Karpas-422 (cell line): ENCODE measurements around the gene C22orf23. TPM values are rescaled to one million over a fixed set of nuclear protein-coding genes. Genes with fewer than 3 reads are reported as not detected.

Experiments
- DNase-seq: peaks from one replicate; pipeline ENCODE4 v3.0.0-alpha.2; 2015
- H2AFZ ChIP-seq: fragments of 200-600 bp; sonication (generic); 2 replicates; pipeline ENCODE4 v1.6.1; 2014; ENCODE audit warnings: antibody characterized with exemption, low read length, mixed read lengths
- H3K27ac ChIP-seq: fragments of 200-600 bp; sonication (generic); 2 replicates; pipeline ENCODE4 v1.5.1; 2014; ENCODE audit warnings: mild to moderate bottlenecking, low read length, moderate library complexity
- H3K27me3 ChIP-seq: fragments of 200-600 bp; sonication (generic); 2 replicates; pipeline ENCODE4 v1.6.1; 2014; ENCODE audit warnings: low read length, mixed read lengths
- H3K36me3 ChIP-seq: fragments of 200-600 bp; sonication (generic); 2 replicates; pipeline ENCODE4 v1.6.1; 2014; ENCODE audit warnings: low read length, mixed read lengths; ENCODE audit not compliant: insufficient read depth
- H3K4me1 ChIP-seq: fragments of 200-600 bp; sonication (generic); 2 replicates; pipeline ENCODE4 v1.6.1; 2014; ENCODE audit warnings: mild to moderate bottlenecking, low read length, mixed read lengths
- H3K4me2 ChIP-seq: fragments of 200-600 bp; sonication (generic); 2 replicates; pipeline ENCODE4 v1.6.1; 2014; ENCODE audit warnings: low read length, low read depth, mild to moderate bottlenecking; ENCODE audit not compliant: poor library complexity, severe bottlenecking
- H3K4me3 ChIP-seq: fragments of 200-600 bp; sonication (generic); 2 replicates; pipeline ENCODE4 v1.5.1; 2014; ENCODE audit warnings: mild to moderate bottlenecking, antibody characterized with exemption, low read length, mixed read lengths
- H3K79me2 ChIP-seq: fragments of 200-600 bp; sonication (generic); 2 replicates; pipeline ENCODE4 v1.6.1; 2014; ENCODE audit warnings: mild to moderate bottlenecking, low read length, mixed read lengths
- H3K9ac ChIP-seq: fragments of 200-600 bp; sonication (generic); 2 replicates; pipeline ENCODE4 v1.6.0; 2014; ENCODE audit warnings: low read length
- H3K9me2 ChIP-seq: fragments of 200-600 bp; sonication (generic), shearing (Covaris generic); replicated peaks from 2 replicates; pipeline ENCODE4 v1.6.0; 2014; ENCODE audit warnings: mild to moderate bottlenecking, low read length, moderate library complexity; ENCODE audit not compliant: insufficient read depth
- H3K9me3 ChIP-seq: fragments of 300-700, 200-600 bp; sonication (generic); 2 replicates; pipeline ENCODE4 v1.6.1; 2014; ENCODE audit warnings: low read length, mixed read lengths
- H4K20me1 ChIP-seq: fragments of 200-600 bp; sonication (generic); 2 replicates; pipeline ENCODE4 v1.6.1; 2014; ENCODE audit warnings: mild to moderate bottlenecking, antibody characterized with exemption, low read length, low read depth; ENCODE audit not compliant: insufficient read depth
- total RNA-seq: library from RNA; depleted of rRNA; stranded (reverse); fragments of >200 nt; shearing (Covaris generic); gene quantifications from 2 replicates; pipeline ENCODE4 v1.2.3, GENCODE V29; 2014; ENCODE audit warnings: low replicate concordance; rRNA removed

Gene C22orf23
- total RNA-seq, 1 experiment from 2014 or later, result not detected

DNA sequence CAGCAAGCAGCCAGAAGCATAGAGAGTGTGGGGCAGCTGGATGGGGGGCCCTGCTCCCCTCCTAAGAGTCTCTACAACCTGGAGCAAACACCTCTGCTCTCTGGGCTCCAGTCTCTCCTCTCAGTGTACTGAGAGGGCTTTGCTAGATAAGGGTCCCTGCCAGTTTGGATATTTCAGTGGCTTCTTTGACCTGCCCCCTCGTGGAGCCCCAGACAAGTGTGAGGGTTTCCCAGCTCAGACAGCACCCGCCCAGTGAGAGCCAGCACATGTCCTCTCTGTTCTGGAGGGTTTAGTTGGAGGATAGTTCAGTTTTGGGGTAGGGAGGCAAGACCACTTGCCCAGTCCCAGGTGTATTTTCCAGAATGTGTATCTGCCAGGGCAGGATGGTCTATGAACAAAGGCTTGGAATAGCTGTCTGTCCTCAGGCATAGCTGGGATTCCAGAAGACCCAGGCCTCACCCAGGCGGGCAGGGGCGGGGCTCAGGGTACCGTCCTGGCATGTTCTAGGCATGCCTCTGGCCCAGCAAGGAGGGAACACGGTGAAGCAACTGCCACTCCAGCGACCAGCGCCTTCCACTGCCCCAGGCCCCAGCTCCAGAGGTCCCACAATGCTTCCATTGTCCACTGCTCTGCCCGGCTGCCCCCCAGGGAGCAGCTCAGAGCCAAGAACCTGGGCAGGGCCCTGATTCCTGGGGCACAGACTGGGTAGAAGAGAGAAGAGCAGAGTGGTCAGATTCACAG lies 54.8 kb downstream of the C22orf23 start:
- Histone ChIP-seq H3K9ac (no peak overlapping the region), H3K79me2 (no peaks in the 10 kb centered on the region), H3K4me3 (no peak overlapping the region), H3K27me3 (no peaks in the 10 kb centered on the region), H3K9me3 (no peaks in the 10 kb centered on the region), H3K27ac (no peak overlapping the region), H4K20me1 (no peaks in the 10 kb centered on the region), H2AFZ (no peak overlapping the region), H3K36me3 (no peaks in the 10 kb centered on the region), H3K4me2 (no peak overlapping the region), H3K4me1 (no peaks in the 10 kb centered on the region), H3K9me2 (no peaks in the 10 kb centered on the region)
- no peak for DNase-seq

GRCh38 chr22:37897807-37898206 lies 55.6 kb downstream of the C22orf23 start:
- H3K27ac ChIP-seq, result no peak overlapping the region
- no peaks in the 10 kb centered on the region for H3K27me3 ChIP-seq
- no peaks in the 10 kb centered on the region for H3K36me3 ChIP-seq
- H4K20me1 ChIP-seq, result no peaks in the 10 kb centered on the region
- no peaks in the 10 kb centered on the region for H3K9me2 ChIP-seq
- no peaks in the 10 kb centered on the region for H3K4me1 ChIP-seq
- no peak overlapping the region for H3K4me3 ChIP-seq
- no peak for DNase-seq
- no peaks in the 10 kb centered on the region for H3K79me2 ChIP-seq
- no peak overlapping the region for H2AFZ ChIP-seq
- H3K9ac ChIP-seq, result no peak overlapping the region
- H3K4me2 ChIP-seq, result no peak overlapping the region
- no peaks in the 10 kb centered on the region for H3K9me3 ChIP-seq

DNA sequence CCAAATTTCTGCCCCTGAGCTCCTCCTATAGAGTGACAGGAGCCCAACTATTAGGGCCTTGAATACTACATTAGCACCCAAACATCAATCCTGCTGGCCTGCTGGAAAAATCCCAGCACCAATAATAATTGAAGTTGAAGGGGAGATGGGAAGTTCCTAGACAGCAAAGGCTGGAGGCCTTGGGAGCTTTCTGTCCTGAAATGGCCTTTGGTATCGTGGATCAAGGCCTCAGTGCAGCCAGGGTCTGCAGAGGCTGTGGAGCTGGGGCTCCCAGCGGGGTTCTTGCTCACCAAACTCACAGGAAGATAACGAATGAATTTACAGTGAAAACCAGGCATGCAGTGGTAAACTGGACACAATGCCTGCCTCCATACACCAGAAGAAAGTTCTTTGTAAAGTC lies 56.5 kb downstream of the C22orf23 start:
- Histone ChIP-seq H3K27me3 (no peaks in the 10 kb centered on the region), H3K4me3 (no peak overlapping the region), H3K27ac (no peak overlapping the region), H3K9ac (no peak overlapping the region), H3K36me3 (no peaks in the 10 kb centered on the region), H2AFZ (no peak overlapping the region), H4K20me1 (no peaks in the 10 kb centered on the region), H3K4me2 (no peak overlapping the region), H3K9me2 (no peaks in the 10 kb centered on the region), H3K9me3 (no peaks in the 10 kb centered on the region), H3K4me1 (no peaks in the 10 kb centered on the region), H3K79me2 (no peaks in the 10 kb centered on the region)
- no peak for DNase-seq

- Histone ChIP-seq H3K36me3 (no peaks in the 10 kb centered on the region), H3K4me3 (no peak overlapping the region), H3K27me3 (no peaks in the 10 kb centered on the region), H3K9ac (no peak overlapping the region), H3K27ac (no peak overlapping the region), H3K4me2 (no peak overlapping the region), H4K20me1 (no peaks in the 10 kb centered on the region), H3K9me2 (no peaks in the 10 kb centered on the region), H3K4me1 (no peaks in the 10 kb centered on the region), H2AFZ (no peak overlapping the region), H3K9me3 (no peaks in the 10 kb centered on the region), H3K79me2 (no peaks in the 10 kb centered on the region)
- no peak for DNase-seq
Measured at GRCh38 chr22:37896181-37896592, 57.2 kb downstream of the C22orf23 start.

DNA sequence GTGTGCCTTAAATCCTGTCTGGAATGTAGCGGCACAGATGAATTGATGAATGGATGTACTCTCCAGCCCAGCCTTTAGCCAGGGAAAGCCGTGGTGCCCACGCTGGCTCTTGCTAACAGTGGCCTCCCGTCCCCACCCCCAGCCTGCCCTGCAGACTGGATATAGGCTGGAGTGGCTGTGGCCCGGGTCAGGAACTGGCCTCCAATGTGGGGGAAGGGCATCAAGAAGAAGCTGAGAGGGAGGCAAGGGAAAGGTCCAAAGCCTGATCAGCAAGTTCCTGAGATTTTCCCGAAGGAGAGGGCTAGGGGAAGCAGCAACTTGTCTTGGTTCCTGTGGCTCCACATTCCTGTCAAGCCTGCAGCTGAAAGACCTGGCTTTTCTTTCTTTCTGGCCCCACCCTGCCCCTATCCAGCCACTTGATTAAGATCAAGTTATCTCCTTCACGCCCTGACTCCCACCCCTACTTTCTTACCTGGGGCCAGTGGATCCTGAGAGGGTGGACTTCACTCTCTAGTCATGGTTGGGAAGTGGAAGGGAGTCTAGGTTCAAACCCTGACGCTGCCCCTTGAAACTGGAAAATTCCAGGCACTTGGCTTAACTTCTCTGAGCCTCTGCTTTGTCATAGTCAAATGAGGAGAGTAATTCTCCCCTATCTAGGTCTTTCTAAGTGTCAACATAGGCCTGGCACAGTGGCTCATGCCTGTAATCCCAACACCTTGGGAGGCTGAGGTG lies 58.3 kb downstream of the C22orf23 start:
- Histone ChIP-seq H3K4me3 (no peak overlapping the region), H3K36me3 (peaks cover 1% of the 10 kb centered on the region), H3K9ac (no peak overlapping the region), H3K79me2 (no peaks in the 10 kb centered on the region), H3K27me3 (no peaks in the 10 kb centered on the region), H3K9me3 (no peaks in the 10 kb centered on the region), H4K20me1 (no peaks in the 10 kb centered on the region), H3K27ac (no peak overlapping the region), H2AFZ (no peak overlapping the region), H3K9me2 (no peaks in the 10 kb centered on the region), H3K4me2 (no peak overlapping the region), H3K4me1 (no peaks in the 10 kb centered on the region)
- no peak for DNase-seq

- Histone ChIP-seq H3K4me1 (no peaks in the 10 kb centered on the region), H3K4me2 (no peak overlapping the region), H3K9ac (no peak overlapping the region), H3K36me3 (peaks cover 8% of the 10 kb centered on the region), H2AFZ (no peak overlapping the region), H3K79me2 (no peaks in the 10 kb centered on the region), H3K27me3 (no peaks in the 10 kb centered on the region), H4K20me1 (no peaks in the 10 kb centered on the region), H3K9me2 (no peaks in the 10 kb centered on the region), H3K27ac (no peak overlapping the region), H3K9me3 (no peaks in the 10 kb centered on the region), H3K4me3 (no peak overlapping the region)
- no peak for DNase-seq
Measured at GRCh38 chr22:37893583-37893983, 59.8 kb downstream of the C22orf23 start.

Other genes starting within 250 kb of the C22orf23 start
- gene GCAT, start 145.7 kb downstream of the C22orf23 start, total RNA-seq, result 36.6 and 87.8 TPM in 2 replicates
- gene GALR3, start 130.2 kb downstream of the C22orf23 start, total RNA-seq, result not detected in 2 replicates
- gene ANKRD54, start 109.3 kb downstream of the C22orf23 start, total RNA-seq, result 25.6 and 30.1 TPM in 2 replicates
- 363 and 488 TPM in 2 replicates for gene EIF3L, start 104.2 kb downstream of the C22orf23 start, total RNA-seq
- 14.3 and 25.2 TPM in 2 replicates for gene MICALL1, start 47.3 kb downstream of the C22orf23 start, total RNA-seq
- 41.9 and 189 TPM in 2 replicates for gene POLR2F, start 98 bp upstream of the C22orf23 start, total RNA-seq
- gene SOX10, start 31.0 kb upstream of the C22orf23 start, total RNA-seq, result not detected in 2 replicates
- gene PICK1, start 103.8 kb upstream of the C22orf23 start, total RNA-seq, result 11.0 and 29.2 TPM in 2 replicates
- not detected in 2 replicates for gene SLC16A8, start 130.6 kb upstream of the C22orf23 start, total RNA-seq
- gene BAIAP2L2, start 157.1 kb upstream of the C22orf23 start, total RNA-seq, result 0.22 and 0.43 TPM in 2 replicates
- 76.6 and 88.0 TPM in 2 replicates for gene PLA2G6, start 228.2 kb upstream of the C22orf23 start, total RNA-seq
- 2.9 and 9.0 TPM in 2 replicates for gene MAFF, start 248.4 kb upstream of the C22orf23 start, total RNA-seq